ENCODE results near the gene P2RY6.

Gene P2RY6

DNA sequence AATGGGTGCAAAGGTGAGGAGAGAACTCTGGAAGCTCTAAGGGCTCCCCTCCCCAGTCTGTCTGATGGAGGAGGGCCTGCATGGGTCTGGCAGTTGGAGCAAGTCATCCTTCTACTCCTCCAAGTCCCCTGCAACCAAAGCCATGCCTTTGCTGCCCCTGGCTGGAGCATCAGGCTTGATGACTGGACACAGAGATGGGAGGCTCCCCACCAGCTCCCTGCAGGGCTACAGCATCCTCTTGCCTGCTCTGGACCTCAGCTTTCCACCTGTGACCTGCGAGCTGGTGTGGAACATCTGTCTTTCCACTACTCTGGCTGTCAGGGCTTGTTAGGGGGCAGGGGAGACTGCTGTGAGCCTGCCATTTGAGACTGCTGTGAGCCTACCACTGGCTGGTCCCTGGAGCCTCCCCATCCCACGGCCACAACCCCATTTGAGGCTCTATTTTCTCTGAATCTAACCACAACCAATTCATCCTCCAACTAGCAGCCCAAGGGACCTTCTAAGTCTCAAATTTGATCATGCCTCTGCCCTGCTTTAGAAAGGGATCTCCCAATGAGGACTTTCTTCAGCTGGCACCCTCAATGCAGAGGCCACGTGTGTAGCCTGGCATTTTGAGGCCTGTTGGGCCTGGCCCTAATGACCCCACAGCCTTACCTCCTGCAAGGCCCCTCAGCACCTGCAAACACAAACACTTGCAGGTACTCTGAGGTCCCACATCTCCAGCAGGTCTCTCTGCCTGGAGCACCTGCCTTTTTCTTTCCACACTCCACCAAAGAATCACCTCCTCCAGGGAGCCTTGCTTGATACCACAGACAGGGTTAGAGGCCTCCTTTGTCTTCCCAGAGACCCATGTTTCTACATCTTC, 9.9 kb downstream of the P2RY6 start:
- no peak for DNase-seq

GRCh38 chr11:73283276-73284000, 11.3 kb downstream of the P2RY6 start:
- peak; percentile 40 for DNase-seq

DNA sequence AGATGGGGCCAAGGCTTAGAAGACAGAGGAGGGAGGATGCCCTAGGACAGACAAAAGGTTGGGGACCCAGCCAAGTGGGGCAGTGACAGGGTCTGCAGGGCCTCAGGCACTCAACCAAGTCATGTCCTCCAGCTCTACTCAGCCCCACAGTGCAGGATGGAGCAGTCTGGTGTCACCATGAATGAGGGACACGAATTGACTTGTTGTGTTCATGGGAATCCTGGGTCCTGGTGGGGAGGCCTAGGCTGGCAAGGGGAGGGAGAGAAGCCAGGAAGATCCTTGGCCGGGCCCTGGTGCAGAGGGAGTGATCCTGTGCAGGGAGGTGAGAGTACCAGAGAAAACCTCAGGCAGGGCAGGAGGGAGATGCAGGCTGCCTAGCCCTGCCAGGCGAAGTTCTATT, 12.0 kb downstream of the P2RY6 start:
- no peak for DNase-seq

DNA sequence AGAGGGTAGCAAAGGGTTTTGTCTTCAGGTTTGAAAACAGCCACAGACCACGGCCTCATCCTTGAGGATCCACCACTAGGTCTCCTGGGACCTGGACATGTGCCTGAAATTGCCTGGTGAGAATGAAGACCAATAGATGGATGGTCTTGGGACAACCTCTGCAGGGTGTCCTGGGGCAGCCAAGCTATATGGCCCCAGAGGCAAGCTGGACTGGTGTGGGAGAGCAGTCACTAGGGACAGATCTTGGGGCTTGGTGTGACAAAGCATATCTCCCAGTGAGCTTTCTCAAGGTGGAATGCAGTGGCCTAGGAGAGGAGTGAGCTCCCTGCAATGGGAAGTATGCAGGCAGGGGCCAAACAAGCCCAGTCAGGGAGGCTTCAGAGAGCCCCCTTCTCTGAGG, 13.6 kb downstream of the P2RY6 start:
- no peak for DNase-seq

GRCh38 chr11:73286240-73286810, 14.2 kb downstream of the P2RY6 start:
- DNase-seq: no peak

- DNase-seq: no peak
Observed at GRCh38 chr11:73287400-73288101, 15.4 kb downstream of the P2RY6 start.

DNA sequence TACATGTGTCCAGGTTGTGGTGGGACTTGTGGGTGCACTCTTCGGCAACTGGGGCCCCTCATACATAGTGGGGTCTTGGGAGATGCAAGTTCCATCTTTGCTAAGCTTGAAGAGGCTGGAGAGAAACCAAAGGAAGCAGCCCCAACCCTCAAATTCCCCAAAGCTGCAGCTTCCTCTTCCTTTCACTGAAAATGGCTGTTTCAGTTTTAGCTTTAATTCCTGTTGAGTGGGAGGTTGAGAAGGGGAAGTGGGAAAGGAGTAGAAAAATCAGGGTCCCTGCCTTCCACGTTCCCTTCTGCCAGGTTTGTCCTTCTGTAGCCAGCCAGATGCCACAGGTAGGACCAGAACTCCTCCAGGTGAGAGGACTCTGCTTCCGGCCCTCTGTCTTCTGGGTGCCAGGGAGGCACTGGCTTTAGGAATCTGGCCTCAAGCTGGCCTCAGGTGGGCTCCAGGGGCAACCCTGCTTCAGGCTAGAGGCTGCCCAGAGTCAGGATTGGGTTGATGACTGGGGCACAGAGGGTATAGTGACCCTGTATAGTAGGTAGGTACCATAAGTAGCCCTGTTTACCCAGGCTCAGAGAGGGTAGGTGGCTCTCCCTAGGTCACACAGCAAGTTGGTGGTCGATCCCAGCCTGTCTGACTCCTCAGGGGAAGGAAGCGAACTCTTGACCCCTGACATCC, 16.2 kb downstream of the P2RY6 start:
- no peak for DNase-seq

- peak; percentile 80 for DNase-seq
Observed at GRCh38 chr11:73288873-73289707, 17.0 kb downstream of the P2RY6 start.

GRCh38 chr11:73290536-73290935, 18.4 kb downstream of the P2RY6 start:
- no peak for DNase-seq

DNA sequence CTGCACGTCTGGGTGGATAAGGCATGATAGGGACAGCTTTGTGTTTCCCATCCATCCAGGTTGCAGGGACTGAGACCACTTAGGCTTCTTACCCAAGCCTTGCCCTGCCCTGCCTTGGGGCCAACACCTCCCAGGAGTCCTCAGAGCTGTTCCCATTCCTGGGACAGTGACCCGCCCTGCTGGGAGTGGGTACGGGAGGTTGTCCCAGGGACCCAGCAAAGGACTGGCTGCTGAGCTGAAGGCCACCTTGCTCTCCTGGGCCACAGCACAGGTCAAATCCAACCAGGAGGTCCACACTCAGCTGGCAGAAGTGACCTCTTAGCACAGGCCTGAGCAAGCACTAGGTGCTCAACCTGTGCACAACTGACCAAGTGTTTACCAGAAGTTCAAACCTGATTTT, 19.1 kb downstream of the P2RY6 start:
- no peak for DNase-seq

GRCh38 chr11:73291781-73292524, 19.8 kb downstream of the P2RY6 start:
- DNase-seq: no peak

GRCh38 chr11:73292525-73292894, 20.4 kb downstream of the P2RY6 start:
- DNase-seq: no peak

DNA sequence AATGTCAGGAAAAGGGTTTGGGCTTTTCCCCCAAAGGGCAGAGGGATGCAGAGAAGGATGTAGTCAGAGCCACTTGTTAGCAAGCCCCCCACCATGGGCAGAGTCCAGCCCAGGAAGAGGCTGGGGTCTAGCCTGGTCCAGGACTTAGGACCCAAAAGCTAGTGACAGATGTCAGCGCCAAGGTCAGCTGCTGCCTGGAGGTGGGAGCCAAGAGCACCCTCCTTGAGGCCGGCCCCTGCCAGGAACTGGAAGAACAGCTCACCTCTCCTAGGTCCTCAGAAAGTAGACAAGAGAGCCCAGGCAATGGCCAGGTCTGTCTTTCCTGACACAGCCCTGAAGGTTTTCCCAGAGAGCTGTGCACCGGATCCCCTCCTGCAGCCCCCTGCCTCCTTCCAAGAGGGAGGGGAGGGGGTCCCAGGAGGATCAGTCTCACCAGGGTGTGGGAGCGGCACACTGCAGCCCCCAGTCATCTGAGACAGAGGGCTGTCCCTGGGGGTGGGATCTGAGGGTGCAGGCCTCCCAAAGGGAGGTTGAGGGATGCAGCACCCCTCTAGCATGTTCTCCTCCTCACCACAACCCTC, 21.3 kb downstream of the P2RY6 start:
- DNase-seq: no peak

GRCh38 chr11:73294604-73295003, 22.5 kb downstream of the P2RY6 start:
- no peak for DNase-seq

- DNase-seq: peak; percentile 83
Observed at GRCh38 chr11:73295241-73295995, 23.3 kb downstream of the P2RY6 start.

DNA sequence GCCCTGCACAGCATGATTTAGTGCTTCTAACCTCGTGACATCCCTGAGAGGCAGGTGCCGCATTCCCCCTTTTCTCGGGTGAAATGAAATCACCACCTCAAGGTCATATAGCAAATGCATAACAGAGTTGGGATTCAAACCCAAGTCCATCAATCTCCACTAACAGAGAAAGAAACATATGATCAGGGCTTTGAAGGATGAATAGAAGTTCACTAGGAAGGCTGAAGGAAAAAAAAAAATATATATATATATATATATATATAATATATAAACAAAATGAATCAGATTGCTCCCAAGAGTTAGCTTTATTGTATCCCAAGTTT, 23.8 kb downstream of the P2RY6 start:
- DNase-seq: no peak

GRCh38 chr11:73296501-73297230, 24.5 kb downstream of the P2RY6 start:
- no peak for DNase-seq

GRCh38 chr11:73297231-73297590, 25.1 kb downstream of the P2RY6 start:
- DNase-seq: no peak

DNA sequence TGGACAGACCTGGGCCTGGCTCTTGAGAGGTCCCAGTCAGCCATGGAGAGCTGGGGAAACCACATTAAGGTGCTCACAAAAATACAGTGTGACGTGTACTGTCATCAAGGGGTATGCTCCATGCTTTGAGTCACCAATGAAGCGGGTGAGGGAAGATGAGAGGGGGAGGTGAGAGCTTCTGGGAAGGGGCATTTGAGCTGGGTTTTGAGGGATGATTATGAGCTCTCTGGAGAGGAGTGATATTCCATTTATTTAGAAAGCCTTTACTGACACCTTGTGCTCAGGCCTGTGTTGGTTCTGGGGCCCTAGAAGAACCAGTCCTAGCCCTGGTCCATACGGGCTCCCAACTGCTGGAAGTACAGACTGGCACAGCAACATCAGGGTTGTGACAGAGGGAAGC, 25.6 kb downstream of the P2RY6 start:
- no peak for DNase-seq
